Measurements from ENCODE around the gene UBE2N.

UBE2N gene

DNA sequence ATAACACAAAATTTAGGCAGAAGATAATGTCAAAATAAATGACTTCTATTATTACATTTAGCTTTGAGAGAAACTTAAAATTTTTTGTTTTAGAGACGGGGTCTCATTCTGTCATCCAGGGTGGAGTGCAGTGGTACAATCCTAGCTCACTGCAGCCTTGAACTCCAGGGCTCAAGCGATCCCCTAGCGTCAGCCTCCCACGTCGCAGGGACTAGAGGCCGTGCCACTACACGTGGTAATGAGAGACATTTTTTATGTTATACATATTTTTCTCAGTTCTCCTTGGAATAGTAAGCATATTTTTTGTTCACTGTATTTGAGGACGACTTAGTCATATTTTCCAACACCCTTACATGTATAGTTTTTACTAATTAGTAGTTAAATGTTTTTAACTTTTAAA, 85.5 kb downstream of the UBE2N start:
- H3K36me3 ChIP-seq (ENCODE audit: control insufficient read depth, insufficient read depth, low read length), result no peaks in the 10 kb centered on the region
- no peak overlapping the region for H3K27ac ChIP-seq (ENCODE audit: low read length)
- DNase-seq (ENCODE audit: low read depth, low spot score), result no peak
- H3K4me3 ChIP-seq (ENCODE audit: low read length), result no peak overlapping the region
- no peaks in the 10 kb centered on the region for H3K27me3 ChIP-seq (ENCODE audit: control insufficient read depth, insufficient read depth, low read length)
- no peaks in the 10 kb centered on the region for H3K9me3 ChIP-seq (ENCODE audit: control insufficient read depth, insufficient read depth, low read length)
- no CpG with 5 or more reads among the region's 8 CpGs for WGBS (ENCODE audit: insufficient coverage, insufficient read length)
- H3K4me1 ChIP-seq (ENCODE audit: control insufficient read depth, insufficient read depth, low read length), result no peaks in the 10 kb centered on the region
